Panc1 (cell line): ENCODE data around the gene RMND5A. TPM values are rescaled to one million over a fixed set of nuclear protein-coding genes. Genes with fewer than 3 reads are reported as not detected.

ENCODE experiments used
- ATAC-seq: fragments of 200-7000 bp; cut with Tn5 transposase; 2 replicates; pipeline ENCODE4 v1.9.1; 2020; ENCODE audit warnings: mild to moderate bottlenecking, moderate library complexity
- BruUV-seq: library from RNA; stranded (reverse); fragments of 400-500 nt; replicated peaks from 2 replicates; lab custom pipeline; 2021; lab: Mats Ljungman, UMichigan
- CTCF ChIA-PET: fragments of 300-600 bp; sonication (Branson Sonifier 250); formaldehyde crosslinking; loops from one replicate; lab custom pipeline; 2022; ENCODE audit warnings: antibody characterized with exemption; lab: Charles Lee
- POLR2A ChIA-PET: fragments of 300-600 bp; sonication (Branson Sonifier 250); formaldehyde crosslinking; loops from one replicate; lab custom pipeline; 2022; ENCODE audit warnings: antibody characterized with exemption; lab: Charles Lee
- DNase-seq: peaks from one replicate; pipeline ENCODE4 v3.0.0-alpha.2; 2010; ENCODE audit warnings: low read depth, low spot score
- H3K27ac ChIP-seq: 2 replicates; pipeline ENCODE4 v1.5.1; 2011; ENCODE audit warnings: mild to moderate bottlenecking, low read length, inconsistent platforms
- H3K27me3 ChIP-seq: fragments of 200-500 bp; sonication (Bioruptor generic); 2 replicates; pipeline ENCODE4 v1.6.0; 2014; ENCODE audit warnings: low read length, inconsistent platforms; ENCODE audit not compliant: control insufficient read depth, insufficient read depth
- H3K36me3 ChIP-seq: fragments of 200-500 bp; sonication (Bioruptor generic); 2 replicates; pipeline ENCODE4 v1.5.1; 2014; ENCODE audit warnings: inconsistent platforms, mild to moderate bottlenecking, low read length, moderate library complexity; ENCODE audit not compliant: control insufficient read depth, insufficient read depth
- H3K4me1 ChIP-seq: 2 replicates; pipeline ENCODE4 v1.5.1; 2011; ENCODE audit warnings: inconsistent platforms, mild to moderate bottlenecking, low read length, moderate library complexity; ENCODE audit not compliant: control insufficient read depth, insufficient read depth
- H3K4me3 ChIP-seq, 2 experiments: 2 replicates each; pipeline ENCODE4 v1.5.1; 2011 to 2012; ENCODE audit warnings: low read depth in 2 of 2, low read length in 2 of 2, mild to moderate bottlenecking in 2 of 2, inconsistent platforms in 1 of 2, moderate library complexity in 1 of 2
- H3K9me3 ChIP-seq: fragments of 200-500 bp; sonication (Bioruptor generic); 2 replicates; pipeline ENCODE4 v1.5.1; 2014; ENCODE audit warnings: low read depth, mild to moderate bottlenecking, inconsistent platforms, low read length, moderate library complexity; ENCODE audit not compliant: control insufficient read depth, insufficient read depth
- CTCF ChIP-seq: fragments of 450-650 bp; IDR thresholded peaks from 2 replicates; pipeline ENCODE4 v1.5.1; 2017; ENCODE audit warnings: mild to moderate bottlenecking
- POLR2AphosphoS5 ChIP-seq: IDR thresholded peaks from 2 replicates; pipeline ENCODE4 v1.6.1; 2012; ENCODE audit warnings: mild to moderate bottlenecking, low read depth, low read length, moderate library complexity
- REST ChIP-seq, 2 experiments: IDR thresholded peaks; 2 replicates each; pipeline ENCODE4 v1.6.1; 2011 to 2012; ENCODE audit warnings: low read depth in 2 of 2, control low read depth in 1 of 2, low read length in 1 of 2, mild to moderate bottlenecking in 1 of 2, moderate library complexity in 1 of 2; ENCODE audit not compliant: insufficient read depth in 1 of 2
- SIN3A ChIP-seq: IDR thresholded peaks from 2 replicates; pipeline ENCODE4 v1.6.1; 2012; ENCODE audit warnings: low read depth, mild to moderate bottlenecking, low read length, moderate library complexity, borderline replicate concordance; ENCODE audit not compliant: insufficient read depth
- TCF7L2 ChIP-seq: IDR thresholded peaks from 2 replicates; pipeline ENCODE4 v1.6.1; 2011; ENCODE audit warnings: mild to moderate bottlenecking, low read depth, low read length, inconsistent platforms
- in situ Hi-C: cut with HindIII; loops from 2 replicates; pipeline ENCODE4 v1.10.0; 2016; ENCODE audit warnings: low sequenced_read_pairs, low pct_unique_long_range_greater_than_20kb
- intact Hi-C: fragments of 100-400 bp; cut with micrococcal nuclease; formaldehyde crosslinking; loops from one replicate; pipeline ENCODE4 v1.10.0; 2022; ENCODE audit not compliant: unreplicated experiment
- total RNA-seq: library from RNA; stranded (reverse); gene quantifications from one replicate; pipeline ENCODE4 v1.2.1, GENCODE V29; 2021; ENCODE audit not compliant: unreplicated experiment

RMND5A gene
- total RNA-seq, 1 experiment from 2014 or later = 42.8 TPM

GRCh38 chr2:86752934-86753333 is 32.8 kb downstream of the RMND5A start:
- ATAC-seq (no peak), DNase-seq (no peak)
- peaks cover 11% of the 10 kb centered on the region; the same call in 1 of the 2 replicates for H3K9me3 ChIP-seq
- TF ChIP-seq TCF7L2 (no peak), SIN3A (no peak), REST (IDR thresholded peaks at IDR 0.05; ENCODE audit: insufficient read depth in 1 of 2, low read depth in 2 of 2, low read length in 1 of 2) (no peak), POLR2AphosphoS5 (no peak), CTCF (no peak)
- BruUV-seq = no TSS peak
- H3K36me3 ChIP-seq = peaks cover 4% of the 10 kb centered on the region; the same call in 1 of the 2 replicates
- in situ Hi-C loops = no loop called here
- H3K27me3 ChIP-seq = no peaks in the 10 kb centered on the region
- intact Hi-C loops = no loop called here
- POLR2A ChIA-PET = interaction anchor here (0.6 kb wide), 1 partner anchor 185 kb away, joined by 4 read pairs; no protein-coding TSS in a partner anchor
- no peaks in the 10 kb centered on the region for H3K4me1 ChIP-seq
- no peak overlapping the region for H3K4me3 ChIP-seq
- no peak overlapping the region for H3K27ac ChIP-seq
- CTCF ChIA-PET = no interaction called here

- ChIA-PET POLR2A (interaction anchor here (0.6 kb wide), 1 partner anchor 185 kb away, joined by 4 read pairs; no protein-coding TSS in a partner anchor), CTCF (interaction anchor here (0.8 kb wide), 1 partner anchor 22 kb away, joined by 3 read pairs; no protein-coding TSS in a partner anchor)
- DNase-seq (no peak), ATAC-seq (no peak)
- no peaks in the 10 kb centered on the region for H3K27me3 ChIP-seq
- no peaks in the 10 kb centered on the region for H3K4me1 ChIP-seq
- H3K4me3 ChIP-seq = no peak overlapping the region
- no peak for TF ChIP-seq REST (IDR thresholded peaks at IDR 0.05; ENCODE audit: insufficient read depth in 1 of 2, low read depth in 2 of 2, low read length in 1 of 2)
- TF ChIP-seq CTCF = no peak
- TF ChIP-seq SIN3A = no peak
- no peak for TF ChIP-seq POLR2AphosphoS5
- TF ChIP-seq TCF7L2 = no peak
- H3K36me3 ChIP-seq = peaks cover 4% of the 10 kb centered on the region; the same call in 1 of the 2 replicates
- H3K9me3 ChIP-seq = peaks cover 11% of the 10 kb centered on the region; the same call in 1 of the 2 replicates
- BruUV-seq = no TSS peak
- in situ Hi-C loops = no loop called here
- H3K27ac ChIP-seq = no peak overlapping the region
- intact Hi-C loops = no loop called here
These were observed 33.5 kb downstream of the RMND5A start for GRCh38 chr2:86753606-86754005.
